SU-DHL-6 (cell line): ENCODE results near the gene HAPLN2.

Source experiments
- CTCF ChIP-seq: fragments of 200-600 bp; sonication (generic); IDR thresholded peaks from one replicate; pipeline ENCODE4 v1.5.1; 2017; ENCODE audit warnings: antibody characterized with exemption, mild to moderate bottlenecking, low read length, moderate library complexity; ENCODE audit not compliant: insufficient read depth, poor library complexity, severe bottlenecking
- EZH2phosphoT487 ChIP-seq: fragments of 200-600 bp; sonication (generic), shearing (Covaris generic); conservative IDR thresholded peaks from 2 replicates; pipeline ENCODE4 v1.6.1; 2018; ENCODE audit warnings: mild to moderate bottlenecking, antibody characterized with exemption, low read length, moderate library complexity, mixed read lengths

- no peak for TF ChIP-seq EZH2phosphoT487
- TF ChIP-seq CTCF, result peak; percentile 74
Measured at GRCh38 chr1:156584813-156585212, 34.4 kb upstream of the HAPLN2 start.
